HepG2 (cell line): ENCODE measurements around the gene TMCC1. TPM values are rescaled to one million over a fixed set of nuclear protein-coding genes. Genes with fewer than 3 reads are reported as not detected.

Source experiments
- ADNP ChIP-seq: sonication (generic); formaldehyde crosslinking; IDR thresholded peaks from 2 replicates; pipeline ENCODE4 v1.4.0; 2020; ENCODE audit warnings: missing genetic modification reagents
- ATM ChIP-seq: fragments of 450-650 bp; IDR thresholded peaks from 2 replicates; pipeline ENCODE4 v1.7.1; 2017; ENCODE audit warnings: mild to moderate bottlenecking, borderline replicate concordance
- CREB1 ChIP-seq, 2 experiments: fragments of 450-650 bp in 1 of 2; IDR thresholded peaks; 2 replicates each; pipeline ENCODE4 v1.6.1; 2016 to 2017; ENCODE audit warnings: control low read depth in 1 of 2, mild to moderate bottlenecking in 1 of 2, missing compliant biosample characterization in 1 of 2, missing genetic modification characterization in 1 of 2
- HMG20B ChIP-seq: conservative IDR thresholded peaks from 2 replicates; pipeline ENCODE4 v1.6.1; 2016; ENCODE audit warnings: missing genetic modification reagents, missing compliant biosample characterization
- NRL ChIP-seq: sonication (generic); formaldehyde crosslinking; IDR thresholded peaks from 2 replicates; pipeline ENCODE4 v1.5.0; 2020; ENCODE audit warnings: missing genetic modification reagents, mild to moderate bottlenecking, moderate library complexity, borderline replicate concordance
- PCBP1 ChIP-seq: fragments of 200-400 bp; formaldehyde crosslinking; IDR thresholded peaks from 2 replicates; pipeline ENCODE4 v1.6.1; 2017; ENCODE audit warnings: mild to moderate bottlenecking, low read depth, low read length, borderline replicate concordance
- RAD21 ChIP-seq: fragments of 450-650 bp; formaldehyde crosslinking; IDR thresholded peaks from 2 replicates; pipeline ENCODE4 v1.5.0; 2020; ENCODE audit warnings: mild to moderate bottlenecking
- RBAK ChIP-seq: sonication (generic); formaldehyde crosslinking; IDR thresholded peaks from 2 replicates; pipeline ENCODE4 v1.5.1; 2020; ENCODE audit warnings: mild to moderate bottlenecking, missing genetic modification reagents
- REPIN1 ChIP-seq: sonication (generic); formaldehyde crosslinking; IDR thresholded peaks from 2 replicates; pipeline ENCODE4 v1.8.0; 2022; ENCODE audit warnings: missing genetic modification reagents, low read depth, mild to moderate bottlenecking, borderline replicate concordance
- SRSF9 ChIP-seq: fragments of 200-400 bp; formaldehyde crosslinking; IDR thresholded peaks from 2 replicates; pipeline ENCODE4 v1.6.1; 2018; ENCODE audit warnings: borderline replicate concordance, mild to moderate bottlenecking, low read depth, low read length; ENCODE audit not compliant: insufficient read depth, poor library complexity, severe bottlenecking
- TSC22D2 ChIP-seq: sonication (generic); formaldehyde crosslinking; IDR thresholded peaks from 2 replicates; pipeline ENCODE4 v1.5.1; 2020; ENCODE audit warnings: missing genetic modification reagents, mild to moderate bottlenecking, borderline replicate concordance
- ZHX1 ChIP-seq: sonication (generic); formaldehyde crosslinking; IDR thresholded peaks from 2 replicates; pipeline ENCODE4 v1.8.1; 2022; ENCODE audit warnings: low read depth, mild to moderate bottlenecking, missing genetic modification reagents
- ZNF18 ChIP-seq: sonication (generic); formaldehyde crosslinking; IDR thresholded peaks from 2 replicates; pipeline ENCODE4 v1.8.0; 2022; ENCODE audit warnings: mild to moderate bottlenecking, missing genetic modification reagents; ENCODE audit not compliant: insufficient replicate concordance
- ZNF256 ChIP-seq: sonication (generic); formaldehyde crosslinking; conservative IDR thresholded peaks from 2 replicates; pipeline ENCODE4 v1.4.0; 2020; ENCODE audit warnings: missing genetic modification reagents
- ZNF501 ChIP-seq: sonication (generic); formaldehyde crosslinking; IDR thresholded peaks from 2 replicates; pipeline ENCODE4 v1.5.1; 2020; ENCODE audit warnings: mild to moderate bottlenecking, moderate library complexity, missing genetic modification reagents
- ZNF777 ChIP-seq: sonication (generic); formaldehyde crosslinking; IDR thresholded peaks from 2 replicates; pipeline ENCODE4 v1.4.0; 2020; ENCODE audit warnings: missing genetic modification reagents
- ZSCAN30 ChIP-seq: sonication (generic); formaldehyde crosslinking; IDR thresholded peaks from 2 replicates; pipeline ENCODE4 v1.5.0; 2020; ENCODE audit warnings: mild to moderate bottlenecking, missing genetic modification reagents
- polyA plus RNA-seq, 8 experiments: library from polyadenylated mRNA; depleted of rRNA in 3 of 8; stranded (reverse) in 7 of 8; unstranded in 1 of 8; fragments of >200 nt; fragmentation: Illumina TruSeq in 4 of 8; extraction: Trizol in 4 of 8; gene quantifications; 2 replicates each; pipeline versions ENCODE4 v1.2.1 to v1.2.3, GENCODE V29; 2011 to 2016; ENCODE audit warnings: low read depth in 4 of 8, missing spikeins in 1 of 8, mixed read lengths in 1 of 8; ENCODE audit not compliant: insufficient read depth in 1 of 8
- total RNA-seq, 5 experiments: library from RNA; depleted of rRNA; stranded (reverse); fragments of >200 nt; fragmentation: Illumina TruSeq; extraction: Trizol; gene quantifications; 2 replicates each; pipeline ENCODE4 v1.2.3, GENCODE V29; 2016; ENCODE audit warnings: low read depth in 1 of 5
- TF ChIP-seq, protein P1 (sequence below): sonication (generic); formaldehyde crosslinking; IDR thresholded peaks from 2 replicates; pipeline ENCODE4 v1.5.0; 2020; ENCODE audit warnings: mild to moderate bottlenecking, low read depth, missing genetic modification reagents, borderline replicate concordance
- TF ChIP-seq, protein P2 (sequence below): sonication (generic); formaldehyde crosslinking; IDR thresholded peaks from 2 replicates; pipeline ENCODE4 v1.5.0; 2020; ENCODE audit warnings: mild to moderate bottlenecking, missing genetic modification reagents
- TF ChIP-seq, protein P3 (sequence below): IDR thresholded peaks from 2 replicates; pipeline ENCODE4 v1.6.1; 2016; ENCODE audit warnings: missing compliant biosample characterization, missing genetic modification reagents, borderline replicate concordance

The TMCC1 gene
- total and polyA plus RNA-seq, 2 of the 13 experiments (the other 11 are each of a cell fraction or from before 2014, with no cell fraction given) = 12.1 to 264 TPM

DNA sequence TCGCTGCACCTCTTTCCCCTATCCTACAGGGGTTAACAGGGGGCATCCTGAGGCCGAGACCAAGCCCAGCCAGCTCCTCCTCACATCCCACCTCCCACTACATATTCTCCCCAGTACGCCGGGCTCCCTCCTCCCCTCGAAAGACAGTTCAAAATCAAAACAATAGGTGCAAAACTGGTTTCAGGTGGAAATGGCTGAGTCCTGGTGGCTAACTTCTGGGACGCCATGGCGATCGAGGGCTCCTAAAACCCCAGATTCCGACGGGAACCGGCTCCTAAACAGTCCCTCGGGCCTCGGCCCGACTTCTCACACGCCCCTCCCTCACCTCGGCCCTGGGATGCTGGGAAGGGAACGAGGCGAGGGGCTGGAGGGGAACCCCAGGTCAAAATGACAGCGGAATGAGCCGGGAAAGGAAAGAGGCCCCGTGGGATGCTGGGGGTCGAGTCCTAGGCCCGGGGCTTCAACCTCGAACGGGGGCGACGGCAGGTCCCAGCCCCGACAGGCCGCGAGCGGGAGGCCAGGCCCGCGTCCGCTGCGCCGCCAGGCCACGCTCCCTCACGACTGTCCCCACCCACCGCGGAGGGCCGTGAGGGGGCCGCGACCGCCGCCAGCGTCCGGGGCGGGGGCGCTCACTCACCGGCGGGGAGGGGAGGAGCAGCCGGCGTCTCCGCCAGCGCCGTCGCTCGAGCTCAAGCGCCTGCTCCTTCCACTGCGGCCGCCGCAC lies 492 bp downstream of the TMCC1 start (continued):
- TF ChIP-seq ZNF501 (0 out of 2 replicates have a peak, but pooled peaks have one; percentile 50), ZSCAN30 (CRISPR knock-in tag) (no peak), NRL (peak; percentile 79; the same call in 1 of the 2 replicates), CREB1 (IDR thresholded peaks at IDR 0.05) (no peak), CREB1 (CRISPR knock-in tag; IDR thresholded peaks at IDR 0.05) (no peak), ZHX1 (CRISPR knock-in tag) (no peak), ADNP (CRISPR knock-in tag) (no peak), RAD21 (CRISPR knock-in tag) (peak; percentile 30; the same call in 1 of the 2 replicates), REPIN1 (CRISPR knock-in tag) (no peak), HMG20B (CRISPR knock-in tag) (no peak), SRSF9 (no peak), TSC22D2 (no peak), RBAK (CRISPR knock-in tag) (no peak), ZNF777 (CRISPR knock-in tag) (peak; percentile 61; the same call in 1 of the 2 replicates), ATM (no peak), ZNF18 (peak; percentile 78), PCBP1 (no peak), ZNF256 (CRISPR knock-in tag) (no peak)
- TF ChIP-seq, protein P1, sequence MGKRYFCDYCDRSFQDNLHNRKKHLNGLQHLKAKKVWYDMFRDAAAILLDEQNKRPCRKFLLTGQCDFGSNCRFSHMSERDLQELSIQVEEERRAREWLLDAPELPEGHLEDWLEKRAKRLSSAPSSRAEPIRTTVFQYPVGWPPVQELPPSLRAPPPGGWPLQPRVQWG (CRISPR knock-in tag) = no peak
- TF ChIP-seq, protein P2, sequence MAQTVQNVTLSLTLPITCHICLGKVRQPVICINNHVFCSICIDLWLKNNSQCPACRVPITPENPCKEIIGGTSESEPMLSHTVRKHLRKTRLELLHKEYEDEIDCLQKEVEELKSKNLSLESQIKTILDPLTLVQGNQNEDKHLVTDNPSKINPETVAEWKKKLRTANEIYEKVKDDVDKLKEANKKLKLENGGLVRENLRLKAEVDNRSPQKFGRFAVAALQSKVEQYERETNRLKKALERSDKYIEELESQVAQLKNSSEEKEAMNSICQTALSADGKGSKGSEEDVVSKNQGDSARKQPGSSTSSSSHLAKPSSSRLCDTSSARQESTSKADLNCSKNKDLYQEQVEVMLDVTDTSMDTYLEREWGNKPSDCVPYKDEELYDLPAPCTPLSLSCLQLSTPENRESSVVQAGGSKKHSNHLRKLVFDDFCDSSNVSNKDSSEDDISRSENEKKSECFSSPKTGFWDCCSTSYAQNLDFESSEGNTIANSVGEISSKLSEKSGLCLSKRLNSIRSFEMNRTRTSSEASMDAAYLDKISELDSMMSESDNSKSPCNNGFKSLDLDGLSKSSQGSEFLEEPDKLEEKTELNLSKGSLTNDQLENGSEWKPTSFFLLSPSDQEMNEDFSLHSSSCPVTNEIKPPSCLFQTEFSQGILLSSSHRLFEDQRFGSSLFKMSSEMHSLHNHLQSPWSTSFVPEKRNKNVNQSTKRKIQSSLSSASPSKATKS (CRISPR knock-in tag) = no peak
- TF ChIP-seq, protein P3, sequence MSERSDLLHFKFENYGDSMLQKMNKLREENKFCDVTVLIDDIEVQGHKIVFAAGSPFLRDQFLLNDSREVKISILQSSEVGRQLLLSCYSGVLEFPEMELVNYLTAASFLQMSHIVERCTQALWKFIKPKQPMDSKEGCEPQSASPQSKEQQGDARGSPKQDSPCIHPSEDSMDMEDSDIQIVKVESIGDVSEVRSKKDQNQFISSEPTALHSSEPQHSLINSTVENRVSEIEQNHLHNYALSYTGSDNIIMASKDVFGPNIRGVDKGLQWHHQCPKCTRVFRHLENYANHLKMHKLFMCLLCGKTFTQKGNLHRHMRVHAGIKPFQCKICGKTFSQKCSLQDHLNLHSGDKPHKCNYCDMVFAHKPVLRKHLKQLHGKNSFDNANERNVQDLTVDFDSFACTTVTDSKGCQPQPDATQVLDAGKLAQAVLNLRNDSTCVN (CRISPR knock-in tag) = peak; percentile 51; the same call in 1 of the 2 replicates
